GM19395 (cell line): ENCODE data around the gene THADA.

Experiments used
- ATAC-seq: cut with Tn5 transposase; IDR thresholded peaks from one replicate; pipeline ENCODE4 v1.9.1; 2021; ENCODE audit warnings: mild to moderate bottlenecking, moderate library complexity; ENCODE audit not compliant: unreplicated experiment

THADA gene

GRCh38 chr2:43363120-43363519, 232.7 kb downstream of the THADA start:
- no peak for ATAC-seq

GRCh38 chr2:43361286-43361685, 234.6 kb downstream of the THADA start:
- ATAC-seq = no peak

- ATAC-seq = no peak
Measured at GRCh38 chr2:43360137-43360536, 235.7 kb downstream of the THADA start.

GRCh38 chr2:43358410-43359201, 237.2 kb downstream of the THADA start:
- ATAC-seq = no peak

GRCh38 chr2:43356774-43357173, 239.1 kb downstream of the THADA start:
- no peak for ATAC-seq

GRCh38 chr2:43355399-43355798, 240.4 kb downstream of the THADA start:
- no peak for ATAC-seq

GRCh38 chr2:43349904-43350303, 245.9 kb downstream of the THADA start:
- ATAC-seq = no peak

GRCh38 chr2:43348908-43349661, 246.8 kb downstream of the THADA start:
- ATAC-seq = no peak

- no peak for ATAC-seq
Measured at GRCh38 chr2:43347746-43348145, 248.1 kb downstream of the THADA start.

- ATAC-seq = no peak
Measured at GRCh38 chr2:43346602-43347567, 249.0 kb downstream of the THADA start.

GRCh38 chr2:43345872-43346271, 250.0 kb downstream of the THADA start:
- ATAC-seq = no peak

- no peak for ATAC-seq
Measured at GRCh38 chr2:43345391-43345813, 250.4 kb downstream of the THADA start.

GRCh38 chr2:43344868-43345373, 250.9 kb downstream of the THADA start:
- no peak for ATAC-seq

- ATAC-seq = no peak
Measured at GRCh38 chr2:43343573-43344304, 252.1 kb downstream of the THADA start.

GRCh38 chr2:43341959-43342757, 253.7 kb downstream of the THADA start:
- ATAC-seq = no peak

GRCh38 chr2:43340945-43341356, 254.9 kb downstream of the THADA start:
- ATAC-seq = no peak

GRCh38 chr2:43340066-43340465, 255.8 kb downstream of the THADA start:
- no peak for ATAC-seq

GRCh38 chr2:43333656-43334144, 262.1 kb downstream of the THADA start:
- no peak for ATAC-seq

GRCh38 chr2:43333101-43333655, 262.7 kb downstream of the THADA start:
- no peak for ATAC-seq
